NCI-H748 (cell line): Measurements from ENCODE around the gene ATP6V1G2.
"Not testable (repeated sequence)": the region's sequence is repeated elsewhere in the genome, so short reads cannot be mapped to it uniquely, and the experiment has no call there.

Experiments
- DNase-seq: peaks from one replicate; lab custom pipeline; 2025; ENCODE audit not compliant: unreplicated experiment; lab: John Stamatoyannopoulos, UW

The ATP6V1G2 gene

GRCh38 chr6:31546339-31546957, at the start of gene ATP6V1G2:
Gene ATP6V1G2, minus strand, starts transcription at chr6:31546608. Its CDS starts 49 bp downstream, at chr6:31546559.
- DNase-seq, result peak; percentile 99

- DNase-seq, result no peak
Observed at GRCh38 chr6:31592396-31592771, 46.0 kb upstream of the ATP6V1G2 start.

DNA sequence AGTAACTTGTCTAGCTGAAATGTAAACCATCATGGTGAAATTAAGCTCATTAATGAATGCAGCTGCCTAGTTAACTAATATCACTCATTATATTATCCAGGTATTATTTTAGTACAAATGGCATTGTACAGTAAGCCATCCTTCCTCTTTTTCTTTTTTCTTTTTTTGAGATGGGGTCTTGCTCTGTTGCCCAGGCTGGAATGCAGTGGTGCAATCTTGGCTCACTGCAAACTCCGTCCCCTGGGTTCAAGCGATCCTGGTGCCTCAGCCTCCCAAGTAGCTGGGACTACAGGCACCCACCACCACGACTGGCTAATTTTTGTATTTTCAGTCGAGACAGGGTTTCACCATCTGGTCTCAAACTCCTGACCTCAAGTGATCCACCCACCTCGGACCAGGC, 44.3 kb upstream of the ATP6V1G2 start:
- DNase-seq, result not testable (repeated sequence)

- no peak for DNase-seq
Observed at GRCh38 chr6:31588871-31589650, 42.7 kb upstream of the ATP6V1G2 start.

- no peak for DNase-seq
Observed at GRCh38 chr6:31587791-31588777, 41.7 kb upstream of the ATP6V1G2 start.

GRCh38 chr6:31586599-31587281, 40.3 kb upstream of the ATP6V1G2 start:
- DNase-seq, result no peak

DNA sequence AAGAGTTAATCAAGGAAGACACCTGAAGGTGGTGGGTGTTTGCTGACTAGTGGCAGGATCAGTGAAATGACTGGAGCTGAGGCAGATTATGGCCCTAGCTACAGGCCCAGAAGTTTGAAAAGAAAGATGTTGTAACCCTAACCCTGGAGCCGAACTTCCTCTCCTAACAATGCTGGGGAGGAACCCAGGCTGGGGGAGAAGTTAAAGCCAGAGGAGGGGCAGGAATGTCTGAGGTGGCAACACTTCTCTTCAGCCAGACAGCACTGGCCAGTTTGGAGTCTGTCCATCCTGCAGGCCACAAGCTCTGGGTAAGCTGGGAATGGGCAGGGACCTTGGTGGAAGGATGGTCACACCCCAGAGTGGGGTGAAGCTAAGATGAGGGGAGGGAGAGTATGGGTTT, 39.6 kb upstream of the ATP6V1G2 start, which contains the start of gene LST1:
TSS of gene LST1 (plus strand) at position 270 of the 400 bp plus-strand sequence. CDS start 1,023 bp downstream, outside the sequence.
- DNase-seq, result no peak

- DNase-seq, result no peak
Observed at GRCh38 chr6:31585491-31585890, 39.1 kb upstream of the ATP6V1G2 start.

GRCh38 chr6:31582230-31582643, 35.8 kb upstream of the ATP6V1G2 start, which contains the start of gene LTB:
Gene LTB, minus strand, starts transcription at chr6:31582424. Its CDS starts 7 bp downstream, at chr6:31582417.
- DNase-seq, result no peak

DNA sequence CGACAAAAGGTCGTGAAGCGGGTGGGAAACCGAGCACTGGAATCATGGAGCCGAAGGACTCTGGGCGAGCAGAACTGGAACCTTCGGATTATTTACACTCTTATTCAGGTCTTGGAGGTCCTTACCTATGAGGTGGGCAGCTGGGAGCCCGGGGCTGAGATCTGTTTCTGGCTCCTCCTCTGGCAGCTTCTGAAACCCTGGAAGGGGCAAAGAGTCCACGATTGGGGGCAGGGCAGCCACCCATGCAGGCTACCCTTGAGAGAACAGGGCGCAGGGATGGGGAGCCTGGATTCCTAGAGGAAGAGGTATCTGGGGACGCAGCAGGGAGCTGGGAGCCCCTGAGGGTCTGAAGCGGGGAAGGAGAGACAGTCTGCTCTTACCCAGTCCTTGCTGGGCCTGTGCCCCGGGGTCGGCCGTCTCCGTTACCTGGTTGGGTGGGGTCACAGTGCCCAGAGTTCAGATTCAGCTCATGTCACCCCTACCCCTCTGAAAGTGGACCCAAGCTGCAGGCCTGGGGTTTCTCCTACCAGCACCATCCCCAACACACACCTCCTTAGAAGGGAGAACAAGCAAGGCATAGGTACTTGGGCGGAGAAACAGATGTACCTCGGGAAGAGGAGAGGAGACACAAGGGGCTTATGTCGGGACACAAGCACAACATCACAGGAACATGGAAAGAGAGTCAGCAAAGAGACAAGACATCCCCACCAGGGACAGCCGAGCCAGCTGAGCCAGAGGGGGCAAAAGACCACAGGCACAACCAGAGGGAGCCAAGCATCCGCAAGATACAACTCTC, 35.2 kb upstream of the ATP6V1G2 start:
- no peak for DNase-seq

- DNase-seq, result peak; percentile 89
Observed at GRCh38 chr6:31580807-31581433, 34.5 kb upstream of the ATP6V1G2 start.

DNA sequence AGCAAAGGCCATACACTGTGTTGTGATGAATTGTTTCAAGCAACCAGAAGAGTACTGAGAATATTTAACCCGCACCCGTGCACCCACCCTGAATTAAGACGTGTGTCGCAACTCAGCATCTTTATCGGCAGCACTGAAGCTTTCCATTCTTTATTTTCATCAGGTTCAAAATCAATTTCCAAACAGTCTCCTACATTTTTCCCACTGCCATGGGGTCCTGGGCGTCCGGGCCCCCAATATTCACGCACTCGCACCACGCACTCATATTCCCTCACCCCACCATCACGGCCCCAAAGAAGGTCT, 34.0 kb upstream of the ATP6V1G2 start:
- DNase-seq, result no peak

- no peak for DNase-seq
Observed at GRCh38 chr6:31579546-31580437, 33.4 kb upstream of the ATP6V1G2 start.

DNA sequence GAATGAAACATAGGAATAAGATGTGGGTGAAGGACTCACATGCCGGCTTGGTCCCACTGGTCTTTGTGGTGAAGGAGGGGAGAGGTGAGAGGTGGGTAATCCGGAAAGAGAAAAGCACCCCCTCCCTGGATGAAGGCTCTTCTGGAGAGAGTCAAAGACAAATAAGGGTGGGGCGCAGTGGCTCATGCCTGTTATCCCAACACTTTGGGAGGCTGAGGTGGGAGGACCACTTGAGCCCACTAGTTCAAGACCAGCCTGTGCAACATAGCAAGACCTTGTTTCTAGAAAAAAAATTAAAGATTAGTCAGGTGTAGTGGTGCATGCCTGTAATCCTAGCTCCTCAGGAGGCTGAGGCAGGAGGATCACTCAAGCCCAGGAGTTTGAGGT, 32.7 kb upstream of the ATP6V1G2 start:
- DNase-seq, result no peak

- no peak for DNase-seq
Observed at GRCh38 chr6:31578184-31579118, 32.0 kb upstream of the ATP6V1G2 start.

GRCh38 chr6:31577579-31577966, 31.2 kb upstream of the ATP6V1G2 start:
- DNase-seq, result no peak

- DNase-seq, result no peak
Observed at GRCh38 chr6:31576897-31577578, 30.6 kb upstream of the ATP6V1G2 start.
